HEK293 (cell line): ENCODE data around the gene ITGA7.

Source experiments
- EGR2 ChIP-seq: fragments of 450-650 bp; formaldehyde crosslinking; IDR thresholded peaks from 2 replicates; pipeline ENCODE4 v1.5.1; 2016; ENCODE audit warnings: low read depth, missing biosample characterization, missing genetic modification characterization
- HOXD13 ChIP-seq: sonication (generic); formaldehyde crosslinking; IDR thresholded peaks from 2 replicates; pipeline ENCODE4 v1.8.0; 2022; ENCODE audit warnings: missing genetic modification reagents, borderline replicate concordance
- KLF7 ChIP-seq: fragments of 450-650 bp; formaldehyde crosslinking; IDR thresholded peaks from 2 replicates; pipeline ENCODE4 v1.5.1; 2016; ENCODE audit warnings: missing biosample characterization, missing genetic modification characterization, borderline replicate concordance
- SCRT2 ChIP-seq: fragments of 450-650 bp; formaldehyde crosslinking; IDR thresholded peaks from 2 replicates; pipeline ENCODE4 v1.5.1; 2016; ENCODE audit warnings: missing biosample characterization, missing genetic modification characterization
- SP2 ChIP-seq: fragments of 450-650 bp; formaldehyde crosslinking; IDR thresholded peaks from 2 replicates; pipeline ENCODE4 v1.5.1; 2016; ENCODE audit warnings: missing biosample characterization, missing genetic modification characterization
- YY1 ChIP-seq: fragments of 450-650 bp; formaldehyde crosslinking; IDR thresholded peaks from 2 replicates; pipeline ENCODE4 v1.5.1; 2018; ENCODE audit warnings: missing biosample characterization, missing genetic modification characterization
- ZBTB1 ChIP-seq: fragments of 450-650 bp; formaldehyde crosslinking; IDR thresholded peaks from 2 replicates; pipeline ENCODE4 v1.5.1; 2016; ENCODE audit warnings: missing biosample characterization, missing genetic modification characterization
- ZBTB48 ChIP-seq: fragments of 450-650 bp; formaldehyde crosslinking; IDR thresholded peaks from 2 replicates; pipeline ENCODE4 v1.5.1; 2016; ENCODE audit warnings: missing biosample characterization, missing genetic modification characterization
- ZEB2 ChIP-seq: fragments of 450-650 bp; formaldehyde crosslinking; IDR thresholded peaks from 2 replicates; pipeline ENCODE4 v1.5.1; 2016; ENCODE audit warnings: missing biosample characterization, missing genetic modification characterization
- ZNF10 ChIP-seq: fragments of 450-650 bp; formaldehyde crosslinking; IDR thresholded peaks from 2 replicates; pipeline ENCODE4 v1.5.1; 2017; ENCODE audit warnings: missing biosample characterization, missing genetic modification characterization
- ZNF2 ChIP-seq: fragments of 450-650 bp; formaldehyde crosslinking; IDR thresholded peaks from 2 replicates; pipeline ENCODE4 v1.5.1; 2016; ENCODE audit warnings: missing biosample characterization, missing genetic modification characterization
- ZNF202 ChIP-seq: fragments of 450-650 bp; formaldehyde crosslinking; IDR thresholded peaks from 2 replicates; pipeline ENCODE4 v1.5.1; 2016; ENCODE audit warnings: missing biosample characterization, missing genetic modification characterization, borderline replicate concordance
- ZNF214 ChIP-seq: fragments of 450-650 bp; formaldehyde crosslinking; IDR thresholded peaks from 2 replicates; pipeline ENCODE4 v1.5.1; 2017; ENCODE audit warnings: missing biosample characterization, mild to moderate bottlenecking, missing genetic modification characterization, borderline replicate concordance
- ZNF223 ChIP-seq: fragments of 450-650 bp; formaldehyde crosslinking; IDR thresholded peaks from 2 replicates; pipeline ENCODE4 v1.5.1; 2016; ENCODE audit warnings: missing biosample characterization, missing genetic modification characterization
- ZNF274 ChIP-seq, 2 experiments: fragments of 200-500 bp in 1 of 2; fragments of 450-650 bp in 1 of 2; sonication (Bioruptor generic) in 1 of 2; formaldehyde crosslinking in 1 of 2; IDR thresholded peaks; 2 replicates each; pipeline versions ENCODE4 v1.5.1 to v1.6.1; 2014 to 2016; ENCODE audit warnings: borderline replicate concordance in 1 of 2, inconsistent platforms in 1 of 2, low read length in 1 of 2, missing biosample characterization in 1 of 2, missing genetic modification characterization in 1 of 2
- ZNF335 ChIP-seq: fragments of 450-650 bp; formaldehyde crosslinking; conservative IDR thresholded peaks from 2 replicates; pipeline ENCODE4 v1.5.1; 2016; ENCODE audit warnings: missing biosample characterization, missing genetic modification characterization
- ZNF404 ChIP-seq: fragments of 450-650 bp; formaldehyde crosslinking; IDR thresholded peaks from 2 replicates; pipeline ENCODE4 v1.5.1; 2017; ENCODE audit warnings: missing biosample characterization, missing genetic modification characterization
- ZNF416 ChIP-seq: fragments of 450-650 bp; formaldehyde crosslinking; IDR thresholded peaks from 2 replicates; pipeline ENCODE4 v1.5.1; 2016; ENCODE audit warnings: missing biosample characterization, missing genetic modification characterization
- ZNF423 ChIP-seq: fragments of 450-650 bp; formaldehyde crosslinking; IDR thresholded peaks from 2 replicates; pipeline ENCODE4 v1.5.1; 2016; ENCODE audit warnings: missing biosample characterization, missing genetic modification characterization
- ZNF433 ChIP-seq: fragments of 450-650 bp; formaldehyde crosslinking; IDR thresholded peaks from 2 replicates; pipeline ENCODE4 v1.5.1; 2016; ENCODE audit warnings: missing biosample characterization, missing genetic modification characterization, low read depth
- ZNF510 ChIP-seq: fragments of 450-650 bp; formaldehyde crosslinking; IDR thresholded peaks from 2 replicates; pipeline ENCODE4 v1.5.1; 2018; ENCODE audit warnings: mild to moderate bottlenecking, missing genetic modification characterization, missing biosample characterization; ENCODE audit not compliant: insufficient replicate concordance
- ZNF521 ChIP-seq: fragments of 450-650 bp; formaldehyde crosslinking; IDR thresholded peaks from 2 replicates; pipeline ENCODE4 v1.5.1; 2017; ENCODE audit warnings: missing biosample characterization, mild to moderate bottlenecking, missing genetic modification characterization
- ZNF549 ChIP-seq: fragments of 450-650 bp; IDR thresholded peaks from 2 replicates; pipeline ENCODE4 v1.5.1; 2018; ENCODE audit warnings: missing biosample characterization, missing genetic modification characterization, mild to moderate bottlenecking, inconsistent platforms, moderate library complexity
- ZNF555 ChIP-seq: fragments of 450-650 bp; formaldehyde crosslinking; conservative IDR thresholded peaks from 2 replicates; pipeline ENCODE4 v1.5.1; 2017; ENCODE audit warnings: missing biosample characterization, mild to moderate bottlenecking, missing genetic modification characterization, inconsistent platforms
- ZNF558 ChIP-seq: fragments of 450-650 bp; formaldehyde crosslinking; IDR thresholded peaks from 2 replicates; pipeline ENCODE4 v1.5.1; 2016; ENCODE audit warnings: missing biosample characterization, missing genetic modification characterization
- ZNF560 ChIP-seq: fragments of 450-650 bp; formaldehyde crosslinking; IDR thresholded peaks from 2 replicates; pipeline ENCODE4 v1.5.1; 2017; ENCODE audit warnings: missing biosample characterization, missing genetic modification characterization, borderline replicate concordance
- ZNF585B ChIP-seq: fragments of 450-650 bp; formaldehyde crosslinking; IDR thresholded peaks from 2 replicates; pipeline ENCODE4 v1.5.1; 2016; ENCODE audit warnings: missing biosample characterization, missing genetic modification characterization
- ZNF596 ChIP-seq: fragments of 450-650 bp; IDR thresholded peaks from 2 replicates; pipeline ENCODE4 v1.5.0; 2018; ENCODE audit warnings: missing biosample characterization, mild to moderate bottlenecking, missing genetic modification characterization, moderate library complexity
- ZNF660 ChIP-seq: fragments of 450-650 bp; IDR thresholded peaks from 2 replicates; pipeline ENCODE4 v1.5.1; 2018; ENCODE audit warnings: missing biosample characterization, mild to moderate bottlenecking, missing genetic modification characterization
- ZNF677 ChIP-seq: fragments of 450-650 bp; IDR thresholded peaks from 2 replicates; pipeline ENCODE4 v1.5.0; 2018; ENCODE audit warnings: missing biosample characterization, mild to moderate bottlenecking, missing genetic modification characterization, moderate library complexity
- ZNF76 ChIP-seq: fragments of 450-650 bp; formaldehyde crosslinking; IDR thresholded peaks from 2 replicates; pipeline ENCODE4; 2016; ENCODE audit warnings: low read depth, missing biosample characterization, missing genetic modification characterization, borderline replicate concordance
- ZXDB ChIP-seq: fragments of 450-650 bp; formaldehyde crosslinking; IDR thresholded peaks from 2 replicates; pipeline ENCODE4 v1.5.1; 2016; ENCODE audit warnings: missing biosample characterization, missing genetic modification characterization
- TF ChIP-seq, protein P1 (sequence below): fragments of 450-650 bp; formaldehyde crosslinking; IDR thresholded peaks from 2 replicates; pipeline ENCODE4 v1.5.1; 2016; ENCODE audit warnings: missing biosample characterization, missing genetic modification characterization
- TF ChIP-seq, protein P2 (sequence below): fragments of 450-650 bp; formaldehyde crosslinking; IDR thresholded peaks from 2 replicates; pipeline ENCODE4 v1.5.1; 2016; ENCODE audit warnings: missing biosample characterization, missing genetic modification characterization
- TF ChIP-seq, protein P3 (sequence below): fragments of 450-650 bp; formaldehyde crosslinking; optimal IDR thresholded peaks from 2 replicates; pipeline ENCODE3; 2016; ENCODE audit warnings: missing biosample characterization, mild to moderate bottlenecking, missing genetic modification characterization
- TF ChIP-seq, protein P4 (sequence below): IDR thresholded peaks from 2 replicates; pipeline ENCODE4 v1.6.1; 2011; ENCODE audit warnings: mild to moderate bottlenecking, low read depth, low read length, borderline replicate concordance

The ITGA7 gene

DNA sequence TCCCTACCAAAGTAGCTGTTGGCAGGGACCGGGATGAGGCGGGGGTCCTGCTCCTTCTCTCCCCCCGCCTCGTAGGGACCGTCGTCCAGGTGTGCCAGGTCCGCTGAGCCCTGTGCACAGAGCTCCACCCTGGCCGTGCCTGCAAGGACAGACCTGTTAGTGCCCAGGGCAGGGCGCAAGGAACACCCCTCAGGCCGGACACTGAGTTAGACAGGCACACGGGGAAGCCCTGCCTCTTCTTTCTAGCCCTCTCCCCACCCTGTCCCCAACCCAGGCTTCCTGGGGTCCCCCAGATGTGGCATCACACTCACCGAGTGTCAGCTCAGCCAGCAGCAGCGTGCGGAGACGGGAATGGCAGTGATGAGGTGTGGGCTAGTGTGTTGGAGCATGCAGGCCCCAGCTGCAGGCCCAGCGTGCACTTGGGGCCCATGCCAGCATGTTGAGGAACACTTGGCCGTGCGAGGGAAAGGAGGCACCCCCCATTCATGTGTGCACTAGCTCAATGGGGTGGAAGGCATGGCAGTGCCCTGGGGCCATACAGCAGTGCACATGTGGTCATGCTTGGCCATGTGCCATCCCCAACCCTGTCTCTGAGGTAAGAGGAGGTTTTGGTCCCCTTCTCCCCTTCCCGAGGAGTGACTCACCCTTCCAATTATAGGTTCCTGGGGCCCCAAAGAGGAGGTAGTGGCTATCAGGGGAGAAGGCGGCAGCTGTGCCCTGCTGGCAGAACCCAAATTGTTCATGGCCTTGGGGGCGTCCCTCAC is 7.3 kb downstream of the ITGA7 start (continued):
- TF ChIP-seq ZNF433: no peak
- peak; percentile 52 for TF ChIP-seq ZBTB48 (tag by site-specific recombination)
- TF ChIP-seq HOXD13 (CRISPR knock-in tag): no peak
- no peak for TF ChIP-seq ZNF596
- TF ChIP-seq, protein P1, sequence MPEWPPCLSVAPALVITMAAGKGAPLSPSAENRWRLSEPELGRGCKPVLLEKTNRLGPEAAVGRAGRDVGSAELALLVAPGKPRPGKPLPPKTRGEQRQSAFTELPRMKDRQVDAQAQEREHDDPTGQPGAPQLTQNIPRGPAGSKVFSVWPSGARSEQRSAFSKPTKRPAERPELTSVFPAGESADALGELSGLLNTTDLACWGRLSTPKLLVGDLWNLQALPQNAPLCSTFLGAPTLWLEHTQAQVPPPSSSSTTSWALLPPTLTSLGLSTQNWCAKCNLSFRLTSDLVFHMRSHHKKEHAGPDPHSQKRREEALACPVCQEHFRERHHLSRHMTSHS (tag by site-specific recombination): no peak
- no peak for TF ChIP-seq EGR2
- TF ChIP-seq SCRT2 (tag by site-specific recombination): 0 out of 2 replicates have a peak, but pooled peaks have one; percentile 8
- no peak for TF ChIP-seq ZNF202 (tag by site-specific recombination)
- TF ChIP-seq, protein P2, sequence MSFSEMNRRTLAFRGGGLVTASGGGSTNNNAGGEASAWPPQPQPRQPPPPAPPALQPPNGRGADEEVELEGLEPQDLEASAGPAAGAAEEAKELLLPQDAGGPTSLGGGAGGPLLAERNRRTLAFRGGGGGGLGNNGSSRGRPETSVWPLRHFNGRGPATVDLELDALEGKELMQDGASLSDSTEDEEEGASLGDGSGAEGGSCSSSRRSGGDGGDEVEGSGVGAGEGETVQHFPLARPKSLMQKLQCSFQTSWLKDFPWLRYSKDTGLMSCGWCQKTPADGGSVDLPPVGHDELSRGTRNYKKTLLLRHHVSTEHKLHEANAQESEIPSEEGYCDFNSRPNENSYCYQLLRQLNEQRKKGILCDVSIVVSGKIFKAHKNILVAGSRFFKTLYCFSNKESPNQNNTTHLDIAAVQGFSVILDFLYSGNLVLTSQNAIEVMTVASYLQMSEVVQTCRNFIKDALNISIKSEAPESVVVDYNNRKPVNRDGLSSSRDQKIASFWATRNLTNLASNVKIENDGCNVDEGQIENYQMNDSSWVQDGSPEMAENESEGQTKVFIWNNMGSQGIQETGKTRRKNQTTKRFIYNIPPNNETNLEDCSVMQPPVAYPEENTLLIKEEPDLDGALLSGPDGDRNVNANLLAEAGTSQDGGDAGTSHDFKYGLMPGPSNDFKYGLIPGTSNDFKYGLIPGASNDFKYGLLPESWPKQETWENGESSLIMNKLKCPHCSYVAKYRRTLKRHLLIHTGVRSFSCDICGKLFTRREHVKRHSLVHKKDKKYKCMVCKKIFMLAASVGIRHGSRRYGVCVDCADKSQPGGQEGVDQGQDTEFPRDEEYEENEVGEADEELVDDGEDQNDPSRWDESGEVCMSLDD: peak; percentile 34; the same call in 1 of the 2 replicates
- no peak for TF ChIP-seq ZNF416
- TF ChIP-seq ZNF223: no peak
- TF ChIP-seq ZXDB (tag by site-specific recombination): no peak
- no peak for TF ChIP-seq ZNF274 (IDR thresholded peaks at IDR 0.05; ENCODE audit: low read length)
- no peak for TF ChIP-seq ZNF274 (tag by site-specific recombination; IDR thresholded peaks at IDR 0.05; ENCODE audit: borderline replicate concordance)
- TF ChIP-seq ZNF510: no peak
- TF ChIP-seq ZNF423 (tag by site-specific recombination): no peak
- TF ChIP-seq ZNF585B (tag by site-specific recombination): no peak
- no peak for TF ChIP-seq ZNF521 (tag by site-specific recombination)
- no peak for TF ChIP-seq ZNF214
- TF ChIP-seq ZNF660 (tag by site-specific recombination): peak; percentile 93
- TF ChIP-seq ZNF404 (tag by site-specific recombination): no peak
- no peak for TF ChIP-seq ZNF76 (tag by site-specific recombination)
- no peak; the same call in 1 of the 2 replicates for TF ChIP-seq ZEB2 (tag by site-specific recombination)
- TF ChIP-seq ZNF558: peak; percentile 46; the same call in 1 of the 2 replicates
- TF ChIP-seq ZNF549 (tag by site-specific recombination): no peak
- no peak for TF ChIP-seq ZNF10 (tag by site-specific recombination)
- TF ChIP-seq ZBTB1 (tag by site-specific recombination): no peak
- TF ChIP-seq ZNF2 (tag by site-specific recombination): no peak
- no peak for TF ChIP-seq ZNF677 (tag by site-specific recombination)
- TF ChIP-seq KLF7 (tag by site-specific recombination): no peak
- TF ChIP-seq YY1 (tag by site-specific recombination): no peak
- TF ChIP-seq ZNF555 (tag by site-specific recombination): no peak
- TF ChIP-seq ZNF335 (tag by site-specific recombination): peak; percentile 46
- TF ChIP-seq ZNF560: no peak
- TF ChIP-seq, protein P3, sequence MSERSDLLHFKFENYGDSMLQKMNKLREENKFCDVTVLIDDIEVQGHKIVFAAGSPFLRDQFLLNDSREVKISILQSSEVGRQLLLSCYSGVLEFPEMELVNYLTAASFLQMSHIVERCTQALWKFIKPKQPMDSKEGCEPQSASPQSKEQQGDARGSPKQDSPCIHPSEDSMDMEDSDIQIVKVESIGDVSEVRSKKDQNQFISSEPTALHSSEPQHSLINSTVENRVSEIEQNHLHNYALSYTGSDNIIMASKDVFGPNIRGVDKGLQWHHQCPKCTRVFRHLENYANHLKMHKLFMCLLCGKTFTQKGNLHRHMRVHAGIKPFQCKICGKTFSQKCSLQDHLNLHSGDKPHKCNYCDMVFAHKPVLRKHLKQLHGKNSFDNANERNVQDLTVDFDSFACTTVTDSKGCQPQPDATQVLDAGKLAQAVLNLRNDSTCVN (tag by site-specific recombination): no peak
- TF ChIP-seq, protein P4, sequence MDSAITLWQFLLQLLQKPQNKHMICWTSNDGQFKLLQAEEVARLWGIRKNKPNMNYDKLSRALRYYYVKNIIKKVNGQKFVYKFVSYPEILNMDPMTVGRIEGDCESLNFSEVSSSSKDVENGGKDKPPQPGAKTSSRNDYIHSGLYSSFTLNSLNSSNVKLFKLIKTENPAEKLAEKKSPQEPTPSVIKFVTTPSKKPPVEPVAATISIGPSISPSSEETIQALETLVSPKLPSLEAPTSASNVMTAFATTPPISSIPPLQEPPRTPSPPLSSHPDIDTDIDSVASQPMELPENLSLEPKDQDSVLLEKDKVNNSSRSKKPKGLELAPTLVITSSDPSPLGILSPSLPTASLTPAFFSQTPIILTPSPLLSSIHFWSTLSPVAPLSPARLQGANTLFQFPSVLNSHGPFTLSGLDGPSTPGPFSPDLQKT: no peak
- peak; percentile 31; the same call in 1 of the 2 replicates for TF ChIP-seq SP2
